CD4-positive, alpha-beta T cell treated with Interleukin-21 for 1 hour (primary cell): ENCODE measurements around the gene CACNA1G.
A peak's percentile ranks its signal among the peaks of the same experiment; 100 is the strongest.

Experiments
- DNase-seq: peaks from one replicate; pipeline ENCODE4 v3.0.0-alpha.2; 2020

Gene CACNA1G

DNA sequence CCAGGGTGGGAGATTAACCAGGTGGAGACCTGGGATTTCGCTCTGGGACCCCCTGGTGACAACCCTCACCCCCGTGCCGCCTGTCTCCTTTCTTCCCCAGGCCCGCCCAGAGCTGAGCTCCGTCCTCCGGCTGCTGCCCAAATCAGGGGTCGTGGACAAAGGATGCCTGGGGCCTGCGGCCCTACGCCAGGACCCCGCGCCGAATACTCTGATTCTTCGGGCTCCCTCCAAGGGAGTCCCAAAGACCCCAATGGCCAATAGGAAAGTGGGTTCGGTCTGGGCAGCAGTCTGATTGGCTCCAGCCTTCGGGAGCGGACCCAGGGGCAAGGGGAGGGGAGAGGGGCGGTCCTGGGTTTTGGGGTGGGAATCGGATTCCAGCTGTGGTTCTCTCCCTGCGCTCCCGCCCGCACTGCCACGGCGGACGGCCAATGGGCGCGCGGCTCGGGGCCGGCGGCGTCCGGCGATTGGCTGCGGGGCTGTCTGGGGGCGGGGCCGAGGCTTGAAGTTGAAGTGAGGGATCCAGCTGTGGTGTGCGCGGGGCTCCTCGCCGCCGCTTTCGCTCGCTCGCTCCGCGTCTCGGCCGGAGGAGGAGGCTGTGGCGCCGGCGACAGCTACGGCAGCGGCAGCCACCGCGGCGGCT is at the start of gene CACNA1G:
CACNA1G (plus strand) TSS at position 531 of the 640 bp plus-strand sequence. CDS start 745 bp downstream, outside the sequence.
- peak; percentile 90 for DNase-seq

DNA sequence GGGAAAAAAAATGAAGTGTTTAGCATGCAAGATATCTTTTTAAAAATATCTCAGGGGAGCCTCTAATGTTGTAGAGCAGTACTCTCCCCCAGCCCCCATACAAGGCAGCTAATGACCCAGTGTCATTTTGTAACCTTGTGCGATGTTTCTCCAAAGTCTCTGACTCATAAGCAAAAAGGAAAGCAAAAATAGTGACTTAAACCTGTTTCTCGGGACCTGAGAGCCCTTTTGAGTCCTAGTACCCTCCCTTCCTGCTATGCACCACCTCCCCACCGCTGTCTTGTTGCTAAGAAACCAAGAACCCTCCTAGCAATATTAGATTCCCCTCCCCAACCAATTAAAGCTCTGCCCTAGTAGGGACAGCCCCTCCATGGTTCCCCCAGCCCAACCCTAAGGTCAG is 49.5 kb upstream of the CACNA1G start:
- DNase-seq, result peak; percentile 72

DNA sequence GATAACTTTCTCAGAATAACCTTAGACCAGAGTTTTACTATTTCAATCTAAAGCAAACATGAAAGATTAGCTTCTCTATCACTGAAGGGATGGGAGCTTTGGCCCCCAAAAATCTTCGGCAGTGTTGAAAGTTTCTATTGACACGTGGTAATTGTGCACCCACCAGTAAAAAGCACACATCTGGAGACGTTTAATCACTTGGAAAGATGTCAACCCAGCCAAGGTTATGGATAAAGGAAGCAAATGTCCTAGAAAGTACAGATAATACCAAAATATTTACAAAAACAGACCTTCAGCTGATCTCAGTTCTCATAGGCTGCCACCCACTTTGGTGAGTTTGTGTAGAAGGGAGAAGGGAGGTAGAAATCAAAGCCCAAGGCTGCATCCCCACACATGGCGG is 47.0 kb upstream of the CACNA1G start:
- no peak for DNase-seq

DNA sequence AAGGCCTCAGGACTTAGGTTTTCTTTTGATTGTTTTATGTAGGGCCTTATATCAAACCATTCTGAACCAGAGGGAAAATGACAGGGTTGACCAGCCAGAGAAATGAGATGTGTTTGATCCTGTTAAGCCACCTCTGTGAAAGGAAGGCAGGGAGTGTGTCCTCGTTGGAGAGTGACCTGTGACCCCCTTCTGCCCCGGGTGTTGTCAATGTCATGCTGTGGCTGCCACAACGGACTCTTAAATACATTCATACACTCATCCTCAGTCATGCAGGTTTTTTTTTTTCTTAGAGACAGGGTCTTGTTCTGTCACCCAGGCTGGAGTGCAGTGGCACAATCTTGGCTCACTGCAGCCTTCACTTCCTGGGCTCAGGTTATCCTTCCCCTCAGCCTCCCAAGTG is 46.1 kb upstream of the CACNA1G start:
- no peak for DNase-seq

DNA sequence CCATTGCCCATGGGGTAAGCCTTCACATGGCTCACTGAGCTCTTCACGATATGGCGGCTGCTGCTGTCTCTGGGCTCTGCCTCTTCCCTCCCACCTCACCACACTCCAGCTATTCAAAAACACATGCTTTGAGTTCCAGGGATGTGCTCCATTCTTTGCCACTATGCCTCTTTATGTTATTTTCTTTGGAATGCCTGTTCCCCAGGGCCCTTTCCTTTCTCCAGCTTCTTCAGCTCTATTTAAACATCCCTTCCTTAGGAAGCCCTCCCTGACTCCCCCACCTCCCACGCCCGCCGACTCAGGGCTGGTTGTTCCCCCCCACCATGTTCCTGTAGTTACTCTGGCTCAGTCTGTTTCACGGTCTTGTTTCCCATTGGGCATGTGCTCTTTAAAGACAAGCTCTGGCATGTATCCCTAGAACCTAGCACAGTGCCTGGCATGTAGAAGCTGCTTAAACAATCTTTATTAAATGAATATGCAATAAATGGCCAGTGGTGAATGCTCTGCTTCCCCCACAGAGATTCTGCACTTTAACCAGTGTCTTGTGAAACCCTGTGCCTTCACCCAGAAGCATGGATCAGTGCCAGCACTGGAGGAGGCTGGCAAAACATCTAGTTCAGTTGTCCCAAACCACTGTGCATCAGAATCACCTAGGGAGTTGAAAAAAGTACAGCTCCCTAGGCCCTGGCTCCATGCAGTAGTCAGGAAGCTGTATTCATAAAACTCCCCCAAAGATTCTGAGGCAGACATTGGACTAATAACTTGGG is 45.4 kb upstream of the CACNA1G start:
- no peak for DNase-seq

DNA sequence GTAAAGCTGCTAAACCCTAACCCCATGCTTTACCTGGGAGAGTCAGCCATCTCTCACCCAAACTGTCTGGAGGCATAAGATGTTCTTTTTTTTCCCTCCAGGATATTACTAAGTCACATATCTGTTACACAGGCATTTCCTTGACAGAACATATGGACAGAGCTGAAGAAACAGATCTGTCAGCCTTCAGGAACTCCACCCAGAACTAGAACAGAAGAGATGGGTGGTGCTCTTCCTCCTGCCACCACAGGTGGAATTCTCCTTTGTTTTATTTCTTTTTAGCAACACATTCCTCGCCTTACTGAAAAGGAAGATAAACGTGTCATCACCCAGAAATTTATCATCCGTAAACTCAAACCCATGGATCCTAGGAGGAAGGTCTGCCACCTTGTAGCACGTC is 43.5 kb upstream of the CACNA1G start:
- no peak for DNase-seq

DNA sequence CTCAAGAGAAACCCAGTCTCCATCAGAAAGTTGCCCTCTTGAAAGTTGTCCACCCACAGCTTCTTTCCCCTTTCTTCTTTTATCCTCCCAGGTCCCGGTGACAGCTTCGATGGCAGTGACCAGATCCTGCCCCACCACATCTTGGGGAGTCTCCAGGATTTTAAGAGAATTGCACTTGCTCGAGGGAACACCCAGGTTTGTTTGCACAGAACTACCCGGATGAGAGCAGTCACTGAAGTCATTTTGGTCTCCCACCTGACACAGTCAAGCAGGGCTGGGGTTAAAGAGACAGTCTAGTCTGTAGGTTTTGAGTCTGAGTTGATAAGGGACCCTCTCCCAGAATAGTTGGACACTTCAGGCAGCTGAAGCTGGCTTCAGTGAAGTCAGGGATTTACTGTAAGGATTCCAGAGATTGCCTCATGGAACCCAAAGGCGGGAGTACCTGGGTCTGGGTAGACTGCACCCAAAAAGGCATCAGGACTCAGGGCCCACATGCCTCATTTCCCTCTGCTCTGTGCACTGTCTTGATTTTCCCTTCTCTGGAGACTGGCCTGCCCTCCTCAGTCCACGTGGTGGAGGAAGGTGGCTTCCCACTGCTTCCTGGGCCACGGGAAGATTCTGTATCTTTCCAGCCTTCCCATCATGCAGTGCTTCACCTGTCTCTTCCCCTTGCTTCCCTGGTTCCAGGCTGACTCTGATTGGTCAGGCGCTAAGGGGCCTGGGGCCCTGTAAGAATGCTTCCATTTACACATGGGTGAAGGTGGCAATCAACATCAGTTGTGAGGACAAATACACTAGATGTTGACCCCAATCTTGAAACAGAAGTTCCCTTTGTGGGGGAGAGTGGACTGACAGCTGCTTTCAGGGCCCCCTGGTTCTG is 42.8 kb upstream of the CACNA1G start:
- no peak for DNase-seq

DNA sequence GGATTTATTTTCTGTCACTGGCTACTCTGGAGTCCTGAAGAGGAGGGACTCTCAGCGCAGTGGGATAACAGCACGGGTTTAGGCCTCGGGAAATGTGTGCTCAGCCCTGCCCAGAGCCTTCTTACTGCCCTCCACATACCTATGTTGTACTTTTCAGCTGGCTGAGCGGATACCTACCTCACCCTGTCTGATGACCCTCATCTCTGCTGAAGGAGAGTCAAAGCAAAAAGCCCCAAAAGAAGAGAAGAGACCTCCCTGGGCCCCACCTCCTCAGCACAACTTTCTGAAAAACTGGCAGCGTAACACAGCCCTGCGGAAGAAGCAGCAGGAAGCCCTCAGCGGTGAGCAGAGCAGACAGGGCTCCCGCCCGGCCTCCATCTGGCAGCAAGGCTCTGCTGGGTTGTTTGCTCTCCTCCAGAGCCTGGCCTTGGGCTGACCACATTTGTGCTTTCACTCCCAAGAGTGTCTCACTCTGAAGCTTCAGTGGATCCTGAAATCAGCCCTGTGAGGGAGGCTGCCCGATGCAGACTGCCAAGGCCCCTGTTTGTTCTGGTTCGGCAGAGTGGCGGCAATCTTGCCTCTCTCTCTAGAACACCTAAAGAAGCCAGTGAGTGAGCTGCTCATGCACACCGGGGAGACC is 42.0 kb upstream of the CACNA1G start:
- no peak for DNase-seq

DNA sequence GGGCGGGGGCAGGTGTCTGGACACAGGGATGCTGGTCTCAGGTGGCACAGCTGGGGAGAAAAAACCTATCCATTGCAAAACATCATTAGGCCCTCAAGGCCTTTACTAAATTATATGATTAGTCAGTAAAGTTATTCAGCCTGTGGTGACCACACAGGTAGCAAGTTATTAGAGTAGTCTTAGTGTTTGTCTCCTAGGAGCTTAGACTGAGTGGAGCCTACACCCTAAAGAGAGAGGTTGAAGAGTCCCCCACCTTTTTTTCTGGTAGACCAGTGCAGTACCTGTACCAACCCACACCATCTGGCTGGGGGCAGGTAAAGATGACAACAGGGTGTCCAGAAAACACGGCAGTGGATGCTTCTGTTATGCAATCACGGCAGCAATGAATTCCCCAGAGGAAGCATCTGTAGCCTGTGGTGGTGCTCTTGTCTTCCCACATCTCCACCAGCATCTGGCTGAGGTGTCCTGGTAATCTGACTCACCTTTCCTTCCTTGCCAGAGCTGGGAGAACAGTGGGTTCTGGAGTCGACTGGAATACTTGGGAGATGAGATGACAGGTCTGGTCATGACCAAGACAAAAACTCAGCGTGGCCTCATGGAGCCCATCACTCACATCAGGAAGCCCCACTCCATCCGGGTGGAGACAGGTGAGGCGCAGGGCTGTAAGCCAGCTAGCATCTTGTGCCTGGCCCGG is 41.2 kb upstream of the CACNA1G start:
- no peak for DNase-seq

DNA sequence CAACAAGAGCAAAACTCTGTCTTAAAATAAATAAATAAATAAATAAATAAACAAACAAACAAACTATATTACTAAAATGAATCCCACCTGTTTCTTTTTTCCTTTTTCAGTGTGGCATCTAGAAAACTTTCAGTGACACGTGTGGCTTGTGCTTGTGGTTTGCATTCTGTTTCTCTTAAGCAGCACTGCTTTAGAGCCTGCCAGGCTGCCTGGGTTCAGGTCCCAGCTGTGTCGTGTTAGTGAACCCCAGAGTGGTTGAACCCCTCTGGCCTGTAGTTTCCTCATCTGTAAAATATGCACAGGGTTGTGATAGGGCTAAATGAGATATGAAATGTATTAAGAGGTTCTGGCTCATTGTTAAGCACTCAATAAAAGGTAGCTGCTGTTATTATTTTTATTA is 40.0 kb upstream of the CACNA1G start:
- DNase-seq, result no peak

DNA sequence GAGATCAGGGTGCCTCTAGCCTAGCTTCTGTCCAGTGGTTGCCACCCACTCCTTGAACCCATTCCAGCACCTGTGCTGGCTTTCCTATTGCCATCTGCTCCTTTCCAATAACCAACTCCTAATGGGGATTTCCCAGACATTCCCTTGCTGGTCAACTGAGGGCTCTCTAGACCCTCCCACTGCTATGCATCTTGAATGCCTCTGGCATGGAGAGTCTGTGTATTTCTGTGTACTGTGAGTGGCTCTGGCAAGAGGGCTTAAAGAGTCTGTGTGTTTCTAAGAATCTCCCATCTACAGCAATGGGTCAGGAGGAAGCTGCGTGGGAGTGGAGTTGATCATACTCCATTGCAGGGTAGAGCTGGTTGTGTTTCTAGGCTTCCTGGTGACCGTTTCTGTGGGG is 39.0 kb upstream of the CACNA1G start:
- no peak for DNase-seq

DNA sequence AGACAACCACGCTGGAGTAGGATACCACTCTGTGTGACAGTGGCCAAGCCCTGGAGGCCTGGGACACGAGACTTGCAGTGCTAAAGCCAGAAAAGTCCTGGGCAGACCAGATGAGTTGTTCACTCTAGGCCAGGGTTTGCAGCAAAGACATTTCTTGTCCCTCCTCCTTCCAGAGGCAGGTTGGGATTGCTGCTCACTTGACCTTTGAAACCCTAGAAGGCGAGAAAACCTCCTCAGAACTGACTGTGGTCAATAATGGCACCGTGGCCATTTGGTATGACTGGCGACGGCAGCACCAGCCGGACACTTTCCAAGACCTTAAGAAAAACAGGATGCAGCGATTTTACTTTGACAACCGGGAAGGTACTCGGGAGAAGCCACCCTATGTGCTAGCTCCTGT is 37.7 kb upstream of the CACNA1G start:
- no peak for DNase-seq

DNA sequence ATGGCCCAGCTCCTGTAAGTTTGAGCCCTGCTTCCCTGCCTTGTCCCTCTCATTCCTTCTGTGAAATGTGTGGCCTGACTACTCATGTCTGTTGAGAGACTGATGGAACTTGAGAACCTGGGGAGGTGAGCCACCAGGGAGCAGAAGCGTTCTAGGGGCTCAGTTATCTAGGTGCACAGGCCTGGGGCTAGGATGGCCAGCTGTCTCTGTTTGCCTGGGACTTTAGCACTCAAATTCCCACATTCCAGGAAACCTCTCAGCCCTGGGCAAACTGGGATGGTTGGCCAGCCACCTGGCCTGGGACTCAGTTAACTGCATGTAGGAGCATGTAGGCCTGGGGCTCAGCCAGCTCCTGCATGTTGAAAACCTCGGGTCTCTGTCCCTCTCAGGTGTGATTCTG is 37.3 kb upstream of the CACNA1G start:
- no peak for DNase-seq

DNA sequence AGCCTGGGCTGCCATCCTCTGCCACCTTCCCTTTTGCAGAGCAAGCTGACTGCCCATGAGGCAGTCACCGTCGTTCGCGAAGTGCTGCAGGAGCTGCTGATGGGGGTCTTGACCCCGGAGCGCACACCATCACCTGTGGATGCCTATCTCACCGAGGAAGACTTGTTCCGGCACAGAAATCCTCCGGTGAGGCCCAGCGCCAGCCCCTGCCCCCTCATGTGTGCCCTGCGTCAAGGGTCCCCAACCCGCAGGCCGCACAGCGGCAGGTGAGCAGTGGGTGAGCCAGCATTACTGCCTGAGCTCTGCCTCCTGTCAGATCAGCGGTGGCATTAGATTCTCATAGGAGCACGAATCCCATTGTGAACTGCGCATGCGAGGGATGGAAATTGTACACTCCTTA is 35.7 kb upstream of the CACNA1G start:
- DNase-seq, result no peak

DNA sequence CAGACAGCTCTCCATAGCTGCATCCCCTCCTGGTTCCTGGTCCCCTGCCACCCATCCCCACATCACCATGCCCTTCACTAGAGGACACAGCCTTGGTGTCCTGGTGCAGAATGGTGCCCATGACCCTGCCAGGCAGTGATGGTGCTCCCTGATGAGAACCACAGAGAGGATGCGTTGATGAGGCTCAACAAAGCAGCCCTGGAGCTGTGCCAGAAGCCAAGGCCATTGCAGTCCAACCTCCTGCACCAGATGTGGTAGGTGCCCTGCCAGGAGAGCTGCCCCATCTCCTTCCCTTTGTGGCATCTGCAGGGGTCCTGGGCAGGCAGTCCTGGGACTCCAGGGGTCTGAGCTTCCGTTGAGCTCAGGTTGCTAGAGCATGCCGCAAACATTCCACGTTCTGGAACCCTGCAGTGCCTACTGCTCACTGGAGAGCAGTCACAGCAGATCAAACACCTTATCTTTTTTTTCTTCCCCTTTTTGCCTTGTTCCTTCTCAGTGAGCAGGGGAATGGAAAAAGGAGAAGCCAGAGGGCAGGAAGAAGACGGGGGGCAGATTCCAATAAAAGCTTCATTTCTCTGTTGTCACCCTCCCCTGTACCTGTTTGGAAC is 33.3 kb upstream of the CACNA1G start:
- no peak for DNase-seq

DNA sequence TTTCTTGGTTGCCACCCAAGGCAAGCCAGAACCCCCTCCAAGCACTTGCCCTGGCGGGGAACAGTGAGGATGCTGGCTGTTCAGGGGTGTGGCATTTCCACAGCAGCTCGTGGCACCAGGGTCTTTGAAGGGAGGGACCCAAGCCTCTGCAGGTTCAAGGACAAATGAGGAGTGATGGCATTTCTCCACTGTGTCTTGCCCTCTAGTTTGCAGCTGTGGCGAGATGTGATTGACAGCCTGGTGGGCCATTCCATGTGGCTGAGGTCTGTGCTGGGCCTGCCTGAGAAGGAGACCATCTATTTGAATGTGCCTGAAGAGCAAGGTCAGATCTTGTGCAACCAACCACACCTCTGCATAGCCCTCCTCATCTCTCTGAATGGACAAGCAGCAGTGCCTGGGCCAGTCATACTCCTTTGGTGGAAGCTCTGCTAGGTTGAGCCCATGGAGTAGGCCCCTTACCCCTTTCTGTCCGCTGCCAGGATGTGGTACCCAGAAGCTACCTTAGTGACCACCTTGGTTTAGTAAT is 32.5 kb upstream of the CACNA1G start:
- DNase-seq, result no peak

DNA sequence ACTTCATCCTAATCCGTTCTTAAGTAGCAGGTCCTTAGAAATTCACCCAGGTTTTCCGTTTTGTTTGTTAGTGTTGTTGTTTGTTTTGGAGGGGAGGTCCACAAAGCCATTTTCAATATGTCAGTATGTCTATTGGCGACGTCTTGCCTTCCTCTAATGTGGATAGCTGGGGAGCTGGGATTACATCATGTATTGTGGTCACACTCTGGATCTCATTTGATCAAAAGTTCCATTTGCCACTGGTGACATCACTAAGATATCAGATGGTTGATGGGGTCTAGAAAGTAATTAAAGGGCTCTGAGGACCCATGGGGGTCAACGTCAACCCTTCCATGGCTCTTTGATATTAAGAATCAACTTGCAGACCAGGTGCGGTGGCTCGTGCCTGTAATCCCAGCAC is 30.7 kb upstream of the CACNA1G start:
- DNase-seq, result no peak

DNA sequence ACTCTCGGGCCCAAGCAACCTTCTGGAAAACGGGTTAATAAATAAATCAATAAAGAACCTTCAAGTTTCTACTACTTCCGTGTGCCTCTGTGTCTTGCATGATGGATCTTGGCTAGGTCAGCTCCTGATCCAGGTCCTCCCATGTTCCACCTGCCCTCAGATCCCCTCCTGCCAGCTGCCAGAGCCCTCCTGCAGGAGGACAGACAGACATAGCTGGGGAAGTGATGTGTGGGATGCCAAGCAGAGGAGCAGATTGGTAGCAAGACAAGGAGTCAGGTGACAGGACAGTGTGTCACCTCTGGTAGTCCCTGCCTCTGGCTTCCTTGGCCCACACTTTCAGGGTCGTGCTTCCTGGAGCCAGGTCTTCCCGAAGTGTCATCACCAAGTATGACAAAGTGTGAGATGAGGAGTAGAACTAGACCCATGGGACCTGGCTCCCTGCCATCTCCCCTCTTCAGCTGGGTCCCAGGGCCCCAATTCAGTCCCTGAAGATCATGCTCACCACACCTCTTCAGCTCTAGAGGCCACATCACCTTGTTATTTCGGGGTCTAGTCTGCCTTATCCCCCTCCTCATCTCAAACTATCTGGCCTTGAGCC is 29.0 kb upstream of the CACNA1G start:
- no peak for DNase-seq

DNA sequence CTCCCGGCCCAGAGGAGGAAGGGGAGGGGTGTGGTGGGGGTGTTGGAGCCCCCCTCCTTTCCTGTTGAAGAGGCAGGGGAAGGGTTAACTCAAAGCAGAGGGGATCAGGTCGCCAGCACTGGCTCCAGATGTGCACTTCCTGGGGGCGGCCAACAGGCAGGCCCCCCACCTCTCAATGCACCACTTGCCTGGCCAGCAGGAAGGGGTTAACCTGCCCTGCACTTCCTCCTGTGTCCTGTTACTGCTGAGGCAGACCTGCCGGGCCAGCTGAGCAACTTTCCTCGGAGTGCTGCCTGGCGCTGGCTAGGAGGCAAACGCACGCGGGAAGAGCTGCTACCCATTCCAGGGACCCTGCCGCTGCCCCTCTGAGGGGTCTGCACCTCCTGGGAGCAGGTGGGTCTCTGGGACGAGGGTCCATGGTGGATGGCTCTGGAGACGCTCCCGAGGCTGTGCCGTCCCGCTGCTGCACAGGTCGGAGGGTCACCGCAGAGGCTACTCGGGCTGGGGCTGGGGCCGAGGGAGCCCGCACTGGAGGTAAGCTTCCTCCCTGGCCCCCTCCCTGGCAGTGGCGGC is 28.0 kb upstream of the CACNA1G start, which contains the start of gene EPN3:
EPN3 (plus strand) TSS at position 284 of the 573 bp plus-strand sequence. CDS start 3,822 bp downstream, outside the sequence.
- DNase-seq, result no peak

DNA sequence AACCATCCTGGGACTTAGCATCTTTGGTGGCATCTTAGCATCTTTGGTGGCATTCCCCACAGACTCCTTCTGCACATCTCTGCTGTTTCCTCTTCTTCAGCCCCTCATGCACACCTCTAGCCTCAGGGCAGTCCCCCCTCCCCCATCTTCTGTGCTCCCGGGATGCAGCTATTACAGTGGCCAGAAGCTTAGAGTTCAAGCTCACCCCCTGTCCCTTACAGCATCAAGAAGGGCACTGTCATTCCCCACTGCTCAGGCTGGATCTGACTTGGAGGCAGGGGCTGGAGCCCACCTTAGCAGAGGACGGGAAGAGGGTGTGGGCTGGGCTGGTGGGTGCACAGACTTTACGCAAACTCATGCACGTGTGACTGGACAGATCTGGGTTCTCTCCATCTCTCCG is 27.3 kb upstream of the CACNA1G start:
- DNase-seq, result no peak

DNA sequence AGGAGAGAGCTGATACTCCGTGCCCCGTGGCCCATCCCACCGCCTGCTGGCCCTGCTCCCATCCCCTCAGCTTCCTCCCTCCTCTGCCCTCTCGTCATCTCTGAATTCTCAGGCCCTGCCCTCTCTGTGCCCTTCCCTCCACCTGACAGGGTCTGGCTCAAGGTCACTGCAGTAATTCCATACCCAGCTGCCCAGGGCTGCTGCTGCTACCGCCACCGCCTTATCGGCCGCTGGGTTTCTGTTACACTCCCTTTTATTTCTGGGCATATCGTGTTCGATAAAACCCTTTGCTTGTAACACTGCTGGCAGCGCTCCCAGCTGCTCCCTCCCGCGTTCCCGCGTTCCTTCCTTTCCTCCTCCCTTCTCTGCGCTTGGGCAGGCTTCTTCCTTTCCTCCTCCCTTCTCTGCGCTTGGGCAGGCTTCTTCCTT is 26.8 kb upstream of the CACNA1G start:
- DNase-seq, result no peak
